IPS-NIHi7 (cell line): Measurements from ENCODE around the gene EXOC2.
A peak's percentile ranks its signal among the peaks of the same experiment; 100 is the strongest.
"Not testable (repeated sequence)": the region's sequence is repeated elsewhere in the genome, so short reads cannot be mapped to it uniquely, and the experiment has no call there.

Source experiments
- DNase-seq: peaks from one replicate; pipeline ENCODE4 v3.0.0; 2012; ENCODE audit warnings: mixed read lengths; ENCODE audit errors: extremely low spot score

Gene EXOC2

DNA sequence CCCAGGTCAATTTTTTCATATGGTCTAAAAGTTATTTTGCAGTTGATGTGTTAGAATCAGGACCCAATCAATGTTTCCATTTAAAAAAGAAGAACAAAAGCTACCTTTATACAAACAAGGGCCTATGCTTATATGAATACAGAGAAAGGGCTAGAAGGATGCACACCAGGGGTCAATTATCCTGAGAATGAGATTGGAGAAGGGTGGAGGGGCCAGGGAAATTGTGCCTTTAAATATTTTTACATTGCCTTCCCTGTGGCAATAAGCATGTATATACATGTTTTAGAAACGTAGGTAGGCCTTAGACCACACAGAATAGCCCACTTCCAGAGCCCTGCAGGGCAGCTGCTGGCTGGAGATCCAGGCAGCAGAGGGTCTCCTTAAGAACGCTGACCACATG, 12.7 kb downstream of the EXOC2 start:
- no peak for DNase-seq

- no peak for DNase-seq
These were observed 13.7 kb downstream of the EXOC2 start for GRCh38 chr6:679282-679681.

DNA sequence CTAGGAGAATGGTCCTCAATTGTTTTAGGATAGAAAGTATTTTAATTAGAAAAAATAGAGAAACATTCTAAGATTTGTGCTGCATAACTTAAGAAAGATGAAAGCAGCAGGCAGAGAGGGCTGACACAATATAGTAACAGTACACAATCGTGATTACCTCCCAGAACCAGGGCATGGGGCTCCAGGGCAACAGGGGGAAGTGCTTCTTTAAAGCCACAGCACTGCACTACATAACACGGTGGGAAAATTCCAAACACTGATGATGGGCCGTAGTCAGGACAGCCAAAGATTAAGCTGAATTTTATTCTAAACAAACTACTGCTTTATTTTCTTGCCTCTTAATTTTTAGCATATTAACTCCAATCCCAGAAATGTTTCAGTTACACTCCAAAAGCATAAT, 14.4 kb downstream of the EXOC2 start:
- DNase-seq, result no peak

DNA sequence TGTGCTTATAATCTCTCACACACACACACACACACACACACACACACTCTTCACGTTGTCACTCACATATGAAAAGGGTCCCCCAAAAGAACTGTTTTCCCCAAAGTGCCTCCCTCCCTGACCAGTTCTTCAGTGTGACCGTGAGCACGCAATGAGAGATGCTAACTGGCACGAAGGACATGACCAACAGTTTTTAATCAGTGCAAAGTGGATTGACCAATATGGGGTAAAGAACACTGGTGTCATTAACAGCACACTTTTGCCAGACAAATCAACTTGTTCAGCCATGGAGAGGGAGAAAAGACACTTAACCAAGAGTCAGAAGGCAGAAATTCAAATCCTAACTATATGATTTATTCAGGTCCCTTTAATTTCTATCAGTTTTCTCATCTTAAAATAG, 15.0 kb downstream of the EXOC2 start:
- no peak for DNase-seq

DNA sequence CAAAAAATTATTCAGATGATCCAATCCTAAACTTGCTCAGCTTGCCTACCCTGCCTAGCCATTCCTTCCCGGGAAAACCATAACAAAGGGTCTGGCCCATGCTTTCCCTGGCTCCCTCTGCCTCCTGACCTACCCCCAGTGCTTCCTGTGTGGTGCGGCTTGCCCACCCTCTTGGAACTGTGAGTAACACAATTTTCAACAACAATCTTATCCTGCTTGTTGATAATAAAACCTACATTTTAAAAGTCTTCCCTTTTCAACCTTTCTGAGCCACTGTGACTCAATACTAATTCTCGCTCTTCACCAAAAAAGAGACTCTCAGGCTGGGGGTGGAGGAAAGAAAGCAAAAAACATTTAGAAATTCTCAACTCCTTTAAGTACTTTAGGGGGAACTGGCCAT, 18.0 kb downstream of the EXOC2 start:
- DNase-seq, result no peak

DNA sequence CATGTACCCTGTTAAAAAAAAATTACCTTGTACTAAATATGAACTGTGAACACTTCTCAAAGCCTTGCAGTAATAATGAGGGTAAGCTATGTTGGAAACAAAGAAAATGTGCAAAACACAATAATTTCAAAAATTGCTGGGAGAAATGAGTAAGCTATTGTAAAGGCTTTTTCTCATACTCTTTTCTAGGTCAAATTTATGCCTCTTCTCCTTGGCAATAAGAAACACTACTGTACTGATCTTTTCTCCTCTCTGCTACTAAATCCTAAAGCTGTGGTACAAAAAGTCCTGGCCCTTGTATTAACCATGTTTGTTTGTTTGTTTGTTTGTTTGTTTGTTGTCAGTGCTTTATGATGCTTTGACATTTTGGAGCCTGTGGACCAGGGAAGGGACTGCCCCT, 18.5 kb downstream of the EXOC2 start:
- no peak for DNase-seq

DNA sequence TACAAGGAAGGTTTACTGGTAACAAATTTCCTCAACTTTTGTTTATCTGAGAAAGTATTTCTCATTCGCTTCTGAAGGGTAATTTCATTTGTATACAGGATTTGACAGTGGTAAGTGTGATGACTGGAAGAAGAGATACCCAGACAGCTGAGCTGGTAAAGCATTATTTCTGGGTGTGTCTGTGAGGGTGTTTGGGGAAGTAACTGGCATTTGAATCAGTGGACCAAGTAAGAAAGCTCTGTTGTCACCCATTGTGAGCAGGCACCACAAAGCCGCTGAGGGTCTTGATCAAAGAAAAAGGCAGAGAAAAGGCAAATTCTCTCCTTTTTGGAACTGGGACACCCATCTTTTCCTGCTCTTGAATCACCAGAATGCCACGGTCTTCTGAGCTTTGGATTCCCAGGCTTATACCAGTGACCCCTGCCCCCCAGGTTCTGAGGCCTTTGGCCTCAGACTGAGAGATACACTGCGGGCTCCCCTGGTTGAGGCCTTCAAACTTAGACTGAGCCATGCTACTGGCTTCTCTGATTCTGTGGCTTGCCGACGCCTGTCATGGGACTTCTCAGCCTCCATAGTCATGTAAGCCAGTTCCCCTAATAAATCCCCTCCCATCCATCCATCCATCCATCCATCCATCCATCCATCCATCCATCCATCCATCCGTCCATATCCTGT, 25.5 kb downstream of the EXOC2 start:
- no peak for DNase-seq

DNA sequence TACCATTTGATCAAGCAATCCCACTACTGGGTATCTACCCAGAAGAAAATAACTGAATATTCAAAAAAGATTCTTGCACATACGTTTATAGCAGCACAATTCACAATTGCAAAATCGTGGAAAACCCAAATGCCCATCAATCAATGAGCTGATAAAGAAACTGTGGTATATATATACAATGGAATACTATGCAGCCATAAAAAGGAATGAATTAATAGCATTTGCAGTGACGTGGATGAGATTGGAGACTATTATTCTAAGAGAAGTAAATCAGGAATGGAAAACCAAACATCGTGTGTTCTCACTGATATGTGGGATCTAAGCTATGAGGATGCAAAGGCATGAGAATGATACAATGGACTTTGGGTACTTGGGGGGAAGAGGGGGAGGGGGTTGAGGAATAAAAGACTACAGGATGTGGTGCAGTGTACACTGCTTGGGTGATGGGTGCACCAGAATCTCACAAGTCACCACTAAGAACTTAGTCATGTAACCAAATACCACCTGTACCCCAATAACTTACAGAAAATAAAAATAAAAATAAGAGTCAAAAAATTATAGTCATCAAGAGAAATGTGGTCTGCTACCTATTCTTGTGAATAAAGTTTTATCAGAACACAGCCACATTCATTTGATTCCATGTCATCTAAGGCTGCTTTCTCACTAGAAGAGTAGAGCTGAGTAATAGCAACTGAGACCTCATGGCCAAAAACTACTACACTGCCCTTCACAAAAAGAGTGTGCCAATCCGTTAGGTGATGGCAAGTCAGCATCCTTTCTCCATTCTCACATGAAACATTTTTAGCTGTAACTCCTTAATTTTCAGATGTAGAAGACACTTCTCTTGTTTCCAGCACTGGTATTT, 27.3 kb downstream of the EXOC2 start:
- no peak for DNase-seq

DNA sequence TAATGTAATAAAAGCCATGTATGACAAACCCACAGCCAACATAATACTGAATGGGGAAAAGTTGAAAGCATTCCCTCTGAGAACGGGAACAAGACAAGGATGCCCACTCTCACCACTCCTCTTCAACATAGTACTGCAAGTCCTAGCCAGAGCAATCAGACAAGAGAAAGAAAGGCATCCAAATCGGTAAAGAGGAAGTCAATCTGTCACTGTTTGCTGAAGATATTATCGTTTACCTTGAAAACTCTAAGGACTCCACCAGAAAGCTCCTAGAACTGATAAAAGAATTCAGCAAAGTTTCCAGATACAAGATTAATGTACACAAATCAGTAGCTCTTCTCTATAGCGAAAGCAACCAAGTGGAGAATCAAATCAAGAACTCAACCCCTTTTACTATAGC, 29.2 kb downstream of the EXOC2 start:
- not testable (repeated sequence) for DNase-seq

- peak; percentile 40 for DNase-seq
These were observed 33.0 kb downstream of the EXOC2 start for GRCh38 chr6:659716-660581.

DNA sequence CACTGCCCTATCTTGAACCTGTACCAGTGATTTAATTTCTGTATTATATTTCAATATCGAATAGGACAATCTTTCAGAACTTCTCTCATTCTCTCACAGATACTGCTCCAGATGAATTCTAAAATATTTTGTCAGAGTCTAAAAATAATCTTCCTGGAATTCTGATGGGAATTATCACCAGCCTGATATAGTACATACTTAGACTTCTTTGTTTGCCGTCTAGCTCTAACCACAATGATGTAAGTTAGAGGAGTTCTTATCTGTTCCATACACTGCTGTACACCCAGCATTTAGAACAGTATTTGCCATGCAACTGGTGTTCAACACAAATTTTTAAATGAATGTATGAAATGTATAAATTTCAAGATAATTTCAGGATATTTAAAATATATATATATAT, 34.7 kb downstream of the EXOC2 start:
- no peak for DNase-seq

DNA sequence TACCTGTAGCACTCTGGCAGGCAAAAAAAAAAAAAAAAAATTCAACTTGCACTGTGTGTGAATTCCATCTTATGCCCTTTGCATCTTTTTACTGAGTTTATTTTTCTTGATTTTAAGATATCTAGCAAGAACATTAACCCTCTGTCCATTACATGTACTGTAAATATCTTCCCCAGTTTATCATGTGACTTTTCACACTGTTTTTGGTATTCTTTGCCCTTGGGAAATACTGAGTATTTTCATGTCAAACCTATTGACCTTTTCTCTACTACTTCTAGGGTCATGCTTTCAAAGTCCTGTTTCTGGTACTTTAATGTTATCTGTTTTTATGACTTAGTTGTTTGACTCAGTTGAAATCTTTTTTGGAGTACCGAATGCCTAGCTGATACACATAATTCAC, 35.2 kb downstream of the EXOC2 start:
- no peak for DNase-seq

- DNase-seq, result no peak
These were observed 36.3 kb downstream of the EXOC2 start, which contains the start of gene HUS1B for GRCh38 chr6:656460-657252. HUS1B (minus strand) TSS chr6:657100; CDS start chr6:656944, 156 bp downstream.

GRCh38 chr6:654136-654535, 38.8 kb downstream of the EXOC2 start:
- DNase-seq, result no peak

DNA sequence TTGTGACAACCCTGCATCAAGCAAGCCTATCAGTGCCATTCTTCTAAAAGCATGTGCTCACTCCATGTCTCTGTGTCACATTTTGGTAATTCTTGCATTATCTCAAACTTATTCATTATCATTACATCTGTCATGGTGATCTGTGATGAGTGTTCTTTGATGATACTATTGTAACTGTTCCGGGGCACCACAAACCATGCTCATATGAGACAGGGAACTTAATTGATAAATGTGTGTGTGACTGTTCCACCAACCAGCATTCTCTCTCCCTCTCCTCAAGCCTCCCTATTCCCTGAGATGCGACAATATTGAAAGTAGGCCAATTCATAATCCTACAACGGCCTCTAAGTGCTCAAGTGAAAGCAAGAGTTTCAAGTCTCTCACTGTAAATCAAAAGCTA, 40.1 kb downstream of the EXOC2 start:
- DNase-seq, result no peak

- DNase-seq, result no peak
These were observed 42.8 kb downstream of the EXOC2 start for GRCh38 chr6:650098-650497.

DNA sequence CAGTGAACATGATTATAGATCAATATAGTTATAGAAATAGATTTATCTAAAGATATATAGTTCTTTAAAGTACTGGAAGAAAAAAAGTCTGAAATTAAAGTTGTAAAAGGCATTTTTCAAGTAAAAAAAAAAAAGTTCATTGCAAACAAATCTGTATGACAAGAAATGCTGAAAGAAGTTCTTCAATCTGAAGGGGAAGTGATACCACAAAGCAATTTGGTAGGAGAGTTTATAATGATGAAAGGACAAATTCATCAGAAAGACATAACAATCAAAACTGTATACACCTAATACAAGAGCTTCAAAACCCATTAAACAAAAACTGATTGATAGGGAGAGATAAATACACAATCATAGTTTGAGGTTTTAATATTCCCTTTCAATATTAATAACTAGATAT, 50.1 kb downstream of the EXOC2 start:
- DNase-seq, result no peak

- DNase-seq, result no peak
These were observed 51.5 kb downstream of the EXOC2 start for GRCh38 chr6:641225-641985.

GRCh38 chr6:636488-636887, 56.5 kb downstream of the EXOC2 start:
- no peak for DNase-seq

- no peak for DNase-seq
These were observed 57.7 kb downstream of the EXOC2 start for GRCh38 chr6:635233-635632.

- DNase-seq, result no peak
These were observed 59.3 kb downstream of the EXOC2 start for GRCh38 chr6:633611-634010.
